Smooth muscle cell (in vitro differentiated cells): ENCODE data around the gene TMEM86A. TPM values are rescaled to one million over a fixed set of nuclear protein-coding genes. Genes with fewer than 3 reads are reported as not detected.
"Not testable (repeated sequence)": the region's sequence is repeated elsewhere in the genome, so short reads cannot be mapped to it uniquely, and the experiment has no call there.

ENCODE experiments used
- DNase-seq: peaks from one replicate; lab custom pipeline; 2025; ENCODE audit not compliant: unreplicated experiment; lab: John Stamatoyannopoulos, UW
- H2AFZ ChIP-seq: fragments of 200-600 bp; sonication (generic); 2 replicates; pipeline ENCODE4 v1.6.0; 2016; ENCODE audit warnings: antibody characterized with exemption, low read depth, mild to moderate bottlenecking
- H3F3A ChIP-seq: fragments of 200-600 bp; sonication (generic); 2 replicates; pipeline ENCODE4 v1.6.0; 2017; ENCODE audit warnings: antibody characterized with exemption, low read depth
- H3K27ac ChIP-seq: fragments of 200-600 bp; sonication (generic); 2 replicates; pipeline ENCODE4 v1.5.1; 2016; ENCODE audit warnings: low read depth, mild to moderate bottlenecking
- H3K27me3 ChIP-seq: fragments of 200-600 bp; sonication (generic); 2 replicates; pipeline ENCODE4 v1.6.1; 2016; ENCODE audit warnings: low read depth, mild to moderate bottlenecking
- H3K36me3 ChIP-seq: fragments of 200-600 bp; sonication (generic); 2 replicates; pipeline ENCODE4 v1.5.1; 2016; ENCODE audit warnings: low read depth
- H3K4me1 ChIP-seq: fragments of 200-600 bp; sonication (generic); 2 replicates; pipeline ENCODE4 v1.5.1; 2016; ENCODE audit warnings: low read depth
- H3K4me2 ChIP-seq: fragments of 200-600 bp; sonication (generic); 2 replicates; pipeline ENCODE4 v1.6.0; 2016; ENCODE audit warnings: mild to moderate bottlenecking
- H3K4me3 ChIP-seq: fragments of 200-600 bp; sonication (generic); 2 replicates; pipeline ENCODE4 v1.5.1; 2016; ENCODE audit warnings: mild to moderate bottlenecking
- H3K79me2 ChIP-seq: fragments of 200-600 bp; sonication (generic); 2 replicates; pipeline ENCODE4 v1.6.0; 2016; ENCODE audit warnings: low read depth, mild to moderate bottlenecking
- H3K9ac ChIP-seq: fragments of 200-600 bp; sonication (generic); 2 replicates; pipeline ENCODE4 v1.6.0; 2016; ENCODE audit warnings: low read depth
- H3K9me3 ChIP-seq: fragments of 200-600 bp; sonication (generic); replicated peaks from 2 replicates; pipeline ENCODE4 v1.5.1; 2016; ENCODE audit warnings: low read depth
- H4K20me1 ChIP-seq: fragments of 200-600 bp; sonication (generic); 2 replicates; pipeline ENCODE4 v1.6.0; 2016; ENCODE audit warnings: low read depth
- WGBS: methylation state at CpG from one replicate; pipeline ENCODE4 v1.1.7; 2016; ENCODE audit warnings: low lambda C conversion rate; 5-methylcytosine and 5-hydroxymethylcytosine counted together
- polyA plus RNA-seq: library from polyadenylated mRNA; unstranded; fragments of >200 nt; fragmentation: Nextera tagmentation; extraction: Ambion mirVana; gene quantifications from 2 replicates; pipeline ENCODE4 v1.2.1, GENCODE V29; 2016
- total RNA-seq: library from RNA; depleted of rRNA; stranded (reverse); fragments of >200 nt; gene quantifications from 2 replicates; pipeline ENCODE4 v1.2.3, GENCODE V29; 2014
- TF ChIP-seq, protein P1 (sequence below): fragments of 200-600 bp; sonication (generic); IDR thresholded peaks from 2 replicates; pipeline ENCODE4 v1.5.1; 2017; ENCODE audit warnings: borderline replicate concordance, mild to moderate bottlenecking, antibody characterized with exemption; ENCODE audit not compliant: insufficient read depth, poor library complexity, severe bottlenecking

TMEM86A gene
- total and polyA plus RNA-seq, 2 experiments from 2014 or later, result 1.2 to 2.6 TPM

DNA sequence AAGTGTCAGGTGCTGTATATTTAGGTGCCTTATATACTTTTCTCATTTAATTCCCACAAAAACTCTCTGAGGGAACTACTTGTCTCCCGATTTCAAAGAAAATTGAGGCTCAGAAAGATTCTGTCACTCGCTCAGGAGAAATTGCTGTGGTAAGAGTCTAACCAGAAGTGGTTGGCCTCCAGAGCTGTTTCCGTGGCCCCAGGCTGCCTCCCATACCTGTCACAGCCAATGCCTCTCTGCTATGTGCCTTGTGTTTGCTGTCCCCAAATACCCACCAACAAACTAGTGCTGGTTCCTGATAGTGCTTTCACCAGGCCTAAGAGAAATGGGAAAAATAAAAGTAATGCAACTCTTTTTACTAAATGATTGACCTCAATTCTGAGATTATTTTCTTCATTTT lies 21.0 kb upstream of the TMEM86A start:
- Histone ChIP-seq H3K27me3 (no peaks in the 10 kb centered on the region), H4K20me1 (no peaks in the 10 kb centered on the region), H3K4me1 (no peaks in the 10 kb centered on the region), H3K27ac (no peak overlapping the region), H3K4me2 (no peak overlapping the region), H3K36me3 (no peaks in the 10 kb centered on the region), H3K79me2 (no peaks in the 10 kb centered on the region), H2AFZ (no peak overlapping the region), H3F3A (no peaks in the 10 kb centered on the region), H3K4me3 (no peak overlapping the region), H3K9ac (no peak overlapping the region), H3K9me3 (no peaks in the 10 kb centered on the region)
- no peak for DNase-seq
- WGBS, result 75% methylated on average over 3 of the region's 3 CpGs
- TF ChIP-seq, protein P1, sequence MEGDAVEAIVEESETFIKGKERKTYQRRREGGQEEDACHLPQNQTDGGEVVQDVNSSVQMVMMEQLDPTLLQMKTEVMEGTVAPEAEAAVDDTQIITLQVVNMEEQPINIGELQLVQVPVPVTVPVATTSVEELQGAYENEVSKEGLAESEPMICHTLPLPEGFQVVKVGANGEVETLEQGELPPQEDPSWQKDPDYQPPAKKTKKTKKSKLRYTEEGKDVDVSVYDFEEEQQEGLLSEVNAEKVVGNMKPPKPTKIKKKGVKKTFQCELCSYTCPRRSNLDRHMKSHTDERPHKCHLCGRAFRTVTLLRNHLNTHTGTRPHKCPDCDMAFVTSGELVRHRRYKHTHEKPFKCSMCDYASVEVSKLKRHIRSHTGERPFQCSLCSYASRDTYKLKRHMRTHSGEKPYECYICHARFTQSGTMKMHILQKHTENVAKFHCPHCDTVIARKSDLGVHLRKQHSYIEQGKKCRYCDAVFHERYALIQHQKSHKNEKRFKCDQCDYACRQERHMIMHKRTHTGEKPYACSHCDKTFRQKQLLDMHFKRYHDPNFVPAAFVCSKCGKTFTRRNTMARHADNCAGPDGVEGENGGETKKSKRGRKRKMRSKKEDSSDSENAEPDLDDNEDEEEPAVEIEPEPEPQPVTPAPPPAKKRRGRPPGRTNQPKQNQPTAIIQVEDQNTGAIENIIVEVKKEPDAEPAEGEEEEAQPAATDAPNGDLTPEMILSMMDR, result no peak

DNA sequence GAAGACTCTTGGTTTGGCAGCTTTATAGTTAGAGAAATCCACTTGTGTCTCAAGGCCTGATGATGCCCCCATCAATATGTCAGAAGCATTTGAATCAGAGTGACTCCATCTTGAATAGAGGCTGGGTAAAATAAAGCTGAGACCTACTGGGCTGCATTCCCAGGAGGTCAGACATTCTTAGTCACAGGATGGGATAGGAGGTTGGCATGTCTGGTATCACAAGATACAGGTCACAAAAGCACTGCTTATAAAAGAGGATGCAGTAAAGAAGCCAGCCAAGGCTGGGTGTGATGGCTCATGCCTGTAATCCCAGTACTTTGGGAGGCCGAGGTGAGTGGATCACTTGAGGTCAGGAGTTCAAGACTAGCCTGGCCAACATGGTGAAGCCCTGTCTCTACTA lies 16.6 kb upstream of the TMEM86A start:
- not testable (repeated sequence) for H3K79me2 ChIP-seq, H3K27me3 ChIP-seq, H3K4me3 ChIP-seq, H3K36me3 ChIP-seq, H3K9ac ChIP-seq, H3K27ac ChIP-seq, DNase-seq, H3K9me3 ChIP-seq, H2AFZ ChIP-seq, H3K4me1 ChIP-seq, H3K4me2 ChIP-seq, H4K20me1 ChIP-seq, H3F3A ChIP-seq
- WGBS, result 83% methylated on average over 1 of the region's 1 CpG

DNA sequence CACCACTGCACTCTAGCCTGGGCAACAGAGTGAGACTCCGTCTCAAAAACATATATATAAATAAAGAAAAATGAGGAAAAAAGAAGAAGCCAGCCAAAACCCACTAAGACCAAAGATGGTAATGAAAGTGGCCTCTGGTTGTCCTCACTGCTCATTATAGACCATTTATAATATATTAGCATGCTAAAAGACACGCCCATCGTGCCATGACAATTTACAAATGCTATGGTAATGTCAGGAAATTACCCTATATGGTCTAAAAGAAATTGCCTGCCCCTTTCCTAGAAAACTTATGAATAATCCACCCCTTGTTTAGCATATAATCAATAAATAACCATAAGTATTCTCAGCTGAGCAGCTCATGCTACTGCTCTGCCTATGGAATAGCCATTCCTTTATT lies 16.1 kb upstream of the TMEM86A start:
- Histone ChIP-seq H3K4me3 (no peak overlapping the region), H3K4me1 (no peaks in the 10 kb centered on the region), H3F3A (no peaks in the 10 kb centered on the region), H3K4me2 (no peak overlapping the region), H2AFZ (no peak overlapping the region), H3K27me3 (no peaks in the 10 kb centered on the region), H3K9me3 (no peaks in the 10 kb centered on the region), H3K36me3 (no peaks in the 10 kb centered on the region), H3K9ac (no peak overlapping the region), H4K20me1 (no peaks in the 10 kb centered on the region), H3K79me2 (no peaks in the 10 kb centered on the region), H3K27ac (no peak overlapping the region)
- WGBS, result 85% methylated on average over 3 of the region's 3 CpGs
- TF ChIP-seq, protein P1, result no peak
- DNase-seq, result no peak

DNA sequence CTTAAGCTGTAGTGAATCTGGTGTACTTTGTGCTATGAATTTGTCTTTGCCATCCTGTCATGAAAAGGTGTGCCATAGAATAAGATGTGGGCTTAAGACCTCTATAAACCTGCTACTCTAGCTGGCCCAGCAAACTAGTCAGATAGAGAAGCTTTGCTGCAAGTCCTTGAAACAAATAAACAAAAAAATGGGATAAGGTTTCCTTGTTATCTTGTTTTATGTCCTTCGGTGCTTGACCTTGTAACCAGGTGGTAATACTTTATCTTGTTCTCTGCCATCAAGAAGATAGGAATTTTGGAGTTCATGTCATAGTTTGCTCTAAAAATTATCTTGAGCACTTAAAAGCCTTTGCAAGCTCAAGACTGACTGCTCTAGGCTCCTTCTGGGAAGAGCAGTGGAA lies 14.3 kb upstream of the TMEM86A start:
- TF ChIP-seq, protein P1, result no peak
- no peaks in the 10 kb centered on the region for H4K20me1 ChIP-seq
- no peaks in the 10 kb centered on the region for H3K9me3 ChIP-seq
- H3K4me2 ChIP-seq, result no peak overlapping the region
- no peaks in the 10 kb centered on the region for H3K27me3 ChIP-seq
- no peak overlapping the region for H3K4me3 ChIP-seq
- WGBS, result 96% methylated on average over 1 of the region's 1 CpG
- H2AFZ ChIP-seq, result no peak overlapping the region
- H3K79me2 ChIP-seq, result no peaks in the 10 kb centered on the region
- H3F3A ChIP-seq, result no peaks in the 10 kb centered on the region
- no peak overlapping the region for H3K9ac ChIP-seq
- no peak overlapping the region for H3K27ac ChIP-seq
- H3K36me3 ChIP-seq, result no peaks in the 10 kb centered on the region
- H3K4me1 ChIP-seq, result no peaks in the 10 kb centered on the region
- DNase-seq, result no peak

DNA sequence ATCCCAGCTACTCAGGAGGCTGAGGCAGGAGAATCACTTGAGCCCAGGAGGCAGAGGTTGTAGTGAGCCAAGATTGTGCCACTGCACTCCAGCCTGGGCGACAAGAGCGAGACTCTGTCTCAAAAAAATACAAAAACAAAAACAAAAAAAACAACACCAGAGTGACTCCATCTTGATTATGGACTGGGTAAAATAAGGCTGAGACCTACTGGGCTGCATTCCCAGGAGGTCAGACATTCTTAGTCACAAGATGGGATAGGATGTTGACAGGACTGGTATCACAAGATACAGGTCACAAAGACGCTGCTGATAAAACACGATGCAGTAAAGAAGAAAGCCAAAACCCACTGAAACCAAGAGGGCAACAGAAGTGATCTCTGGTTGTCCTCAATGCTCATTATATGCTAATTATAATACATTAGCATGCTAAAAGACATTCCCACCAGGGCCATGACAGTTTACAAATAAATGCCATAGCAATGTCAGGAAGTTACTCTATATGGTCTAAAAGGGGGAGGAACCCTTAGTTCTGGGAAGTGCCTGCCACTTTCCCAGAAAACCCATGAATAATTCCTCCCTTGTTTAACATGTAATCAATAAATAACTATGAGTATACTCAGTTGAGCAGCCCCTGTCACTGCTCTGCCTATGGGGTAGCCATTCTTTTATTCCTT lies 7.0 kb upstream of the TMEM86A start:
- WGBS, result 82% methylated on average over 4 of the region's 4 CpGs
- not testable (repeated sequence) for H4K20me1 ChIP-seq, H3K36me3 ChIP-seq, H3K4me3 ChIP-seq, H3K4me2 ChIP-seq, H3K79me2 ChIP-seq, H3F3A ChIP-seq, DNase-seq, H2AFZ ChIP-seq, H3K27me3 ChIP-seq, H3K9me3 ChIP-seq, H3K9ac ChIP-seq, H3K4me1 ChIP-seq, H3K27ac ChIP-seq
